Measurements from ENCODE around the gene HMX3.

Gene HMX3

DNA sequence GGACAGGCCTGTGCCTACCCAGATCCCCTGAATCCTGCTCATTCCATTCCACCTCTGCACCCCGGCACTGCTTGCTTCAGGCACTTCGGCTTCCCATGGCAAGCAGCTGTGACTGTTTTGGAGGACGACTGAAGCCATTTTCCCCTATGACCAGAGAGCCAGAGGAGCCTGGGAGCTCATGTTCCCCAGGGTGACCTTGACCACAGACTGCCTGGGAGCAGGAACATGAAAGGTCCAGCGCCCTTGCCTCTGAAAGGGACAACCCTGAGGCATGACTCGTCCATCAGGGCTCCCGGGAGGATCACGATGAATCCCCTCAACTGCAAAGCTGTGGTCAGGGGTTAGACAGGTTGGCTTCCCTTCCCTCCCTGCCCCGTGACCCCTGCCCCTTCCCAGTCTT is 16.7 kb upstream of the HMX3 start:
- ChIA-PET CTCF (no interaction called here), POLR2A (no interaction called here)
- no peaks in the 10 kb centered on the region for H3K4me1 ChIP-seq (ENCODE audit: control extremely low read depth in 1 of 4, control insufficient read depth in 4 of 4, insufficient read depth in 4 of 4, low read length in 3 of 4)
- H3K36me3 ChIP-seq (ENCODE audit: control insufficient read depth in 4 of 4, insufficient read depth in 4 of 4, low read length in 3 of 4), result no peaks in the 10 kb centered on the region
- 88% methylated on average over 8 of the region's 8 CpGs for WGBS (ENCODE audit: insufficient coverage)
- H3K9me3 ChIP-seq (ENCODE audit: control extremely low read depth in 1 of 5, control insufficient read depth in 4 of 5, insufficient read depth in 2 of 5, low read depth in 1 of 5, low read length in 4 of 5), result no peaks in the 10 kb centered on the region
- DNase-seq, result no peak
- H3K4me3 ChIP-seq (ENCODE audit: control insufficient read depth in 1 of 7, extremely low read depth in 1 of 7, insufficient read depth in 4 of 7, low read depth in 2 of 7, low read length in 6 of 7), result no peak overlapping the region
- H3K27ac ChIP-seq (ENCODE audit: insufficient read depth in 1 of 2, low read depth in 1 of 2, low read length in 2 of 2, poor library complexity in 1 of 2, severe bottlenecking in 2 of 2), result no peak overlapping the region
- peaks cover 4 to 66% (median 20%) of the 10 kb centered on the region in 5 experiments for H3K27me3 ChIP-seq (replicated peaks in 2 of 5; ENCODE audit: control insufficient read depth in 4 of 5, insufficient read depth in 5 of 5, low read length in 4 of 5)

DNA sequence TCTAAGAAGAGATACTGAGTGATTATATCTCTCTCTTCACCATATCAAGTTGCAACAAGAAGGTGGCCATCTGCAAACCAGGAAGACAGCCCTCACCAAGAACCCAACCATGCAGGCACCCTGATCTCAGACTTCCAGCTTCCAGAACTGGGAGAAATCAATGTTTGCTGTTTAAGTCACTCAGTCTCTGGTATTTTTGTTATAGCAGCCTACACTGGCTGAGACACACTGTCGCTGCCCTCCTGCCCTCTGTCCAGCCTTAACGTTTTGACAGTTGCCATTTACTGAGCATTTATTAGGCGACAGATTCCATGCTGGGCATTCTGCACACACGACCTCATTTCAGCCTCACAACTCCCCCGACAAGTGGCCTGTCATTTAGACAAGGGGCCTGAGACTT is 9.5 kb upstream of the HMX3 start:
- H3K36me3 ChIP-seq (ENCODE audit: control insufficient read depth in 4 of 4, insufficient read depth in 4 of 4, low read length in 3 of 4), result no peaks in the 10 kb centered on the region
- ChIA-PET POLR2A (no interaction called here), CTCF (no interaction called here)
- no peaks in the 10 kb centered on the region for H3K4me1 ChIP-seq (ENCODE audit: control extremely low read depth in 1 of 4, control insufficient read depth in 4 of 4, insufficient read depth in 4 of 4, low read length in 3 of 4)
- peaks cover 20 to 75% (median 37%) of the 10 kb centered on the region in 5 experiments for H3K27me3 ChIP-seq (replicated peaks in 2 of 5; ENCODE audit: control insufficient read depth in 4 of 5, insufficient read depth in 5 of 5, low read length in 4 of 5)
- no peak for DNase-seq
- H3K4me3 ChIP-seq (ENCODE audit: control insufficient read depth in 1 of 7, extremely low read depth in 1 of 7, insufficient read depth in 4 of 7, low read depth in 2 of 7, low read length in 6 of 7), result no peak overlapping the region
- no peak overlapping the region for H3K27ac ChIP-seq (ENCODE audit: insufficient read depth in 1 of 2, low read depth in 1 of 2, low read length in 2 of 2, poor library complexity in 1 of 2, severe bottlenecking in 2 of 2)
- 100% methylated on average over 3 of the region's 5 CpGs for WGBS (ENCODE audit: insufficient coverage)
- H3K9me3 ChIP-seq (ENCODE audit: control extremely low read depth in 1 of 5, control insufficient read depth in 4 of 5, insufficient read depth in 2 of 5, low read depth in 1 of 5, low read length in 4 of 5), result peaks cover 0 to 8% (median 5%) of the 10 kb centered on the region in 5 experiments

GRCh38 chr10:123129618-123130271 is 6.0 kb upstream of the HMX3 start:
- peak in 1 of 3 donors; percentile 22 for DNase-seq
- Histone ChIP-seq H3K27ac (ENCODE audit: insufficient read depth in 1 of 2, low read depth in 1 of 2, low read length in 2 of 2, poor library complexity in 1 of 2, severe bottlenecking in 2 of 2) (no peak overlapping the region), H3K36me3 (ENCODE audit: control insufficient read depth in 4 of 4, insufficient read depth in 4 of 4, low read length in 3 of 4) (no peaks in the 10 kb centered on the region), H3K9me3 (ENCODE audit: control extremely low read depth in 1 of 5, control insufficient read depth in 4 of 5, insufficient read depth in 2 of 5, low read depth in 1 of 5, low read length in 4 of 5) (peaks cover 0 to 8% (median 5%) of the 10 kb centered on the region in 5 experiments), H3K4me1 (ENCODE audit: control extremely low read depth in 1 of 4, control insufficient read depth in 4 of 4, insufficient read depth in 4 of 4, low read length in 3 of 4) (peaks cover 0 to 15% (median 9%) of the 10 kb centered on the region in 4 experiments), H3K27me3 (replicated peaks in 2 of 5; ENCODE audit: control insufficient read depth in 4 of 5, insufficient read depth in 5 of 5, low read length in 4 of 5) (peaks cover 19 to 93% (median 56%) of the 10 kb centered on the region in 5 experiments), H3K4me3 (ENCODE audit: control insufficient read depth in 1 of 7, extremely low read depth in 1 of 7, insufficient read depth in 4 of 7, low read depth in 2 of 7, low read length in 6 of 7) (no peak overlapping the region)
- WGBS (ENCODE audit: insufficient coverage), result 86% methylated on average over 1 of the region's 4 CpGs
- ChIA-PET CTCF (no interaction called here), POLR2A (no interaction called here)

GRCh38 chr10:123132576-123133477 is 2.9 kb upstream of the HMX3 start:
- H3K36me3 ChIP-seq (ENCODE audit: control insufficient read depth in 4 of 4, insufficient read depth in 4 of 4, low read length in 3 of 4), result no peaks in the 10 kb centered on the region
- peaks cover 0 to 45% (median 28%) of the 10 kb centered on the region in 4 experiments for H3K4me1 ChIP-seq (ENCODE audit: control extremely low read depth in 1 of 4, control insufficient read depth in 4 of 4, insufficient read depth in 4 of 4, low read length in 3 of 4)
- H3K9me3 ChIP-seq (ENCODE audit: control extremely low read depth in 1 of 5, control insufficient read depth in 4 of 5, insufficient read depth in 2 of 5, low read depth in 1 of 5, low read length in 4 of 5), result peaks cover 0 to 8% (median 5%) of the 10 kb centered on the region in 5 experiments
- H3K4me3 ChIP-seq (ENCODE audit: control insufficient read depth in 1 of 7, extremely low read depth in 1 of 7, insufficient read depth in 4 of 7, low read depth in 2 of 7, low read length in 6 of 7), result peak overlapping the region in 4 of 7 experiments; percentile 13 to 71 (median 44)
- DNase-seq, result peak; percentile 86 to 94 (median 91)
- ChIA-PET POLR2A (no interaction called here), CTCF (interaction anchor here (1.0 to 2.7 kb wide), 11 partner anchors 10 to 425 kb away, joined by 3 to 11 read pairs (median 5); partner anchors contain the start of genes BUB3 and HMX2)
- no peak overlapping the region for H3K27ac ChIP-seq (ENCODE audit: insufficient read depth in 1 of 2, low read depth in 1 of 2, low read length in 2 of 2, poor library complexity in 1 of 2, severe bottlenecking in 2 of 2)
- H3K27me3 ChIP-seq (replicated peaks in 2 of 5; ENCODE audit: control insufficient read depth in 4 of 5, insufficient read depth in 5 of 5, low read length in 4 of 5), result peaks cover 13 to 99% (median 64%) of the 10 kb centered on the region in 5 experiments
- WGBS (ENCODE audit: insufficient coverage), result under 1% methylated on average over 39 of the region's 48 CpGs

DNA sequence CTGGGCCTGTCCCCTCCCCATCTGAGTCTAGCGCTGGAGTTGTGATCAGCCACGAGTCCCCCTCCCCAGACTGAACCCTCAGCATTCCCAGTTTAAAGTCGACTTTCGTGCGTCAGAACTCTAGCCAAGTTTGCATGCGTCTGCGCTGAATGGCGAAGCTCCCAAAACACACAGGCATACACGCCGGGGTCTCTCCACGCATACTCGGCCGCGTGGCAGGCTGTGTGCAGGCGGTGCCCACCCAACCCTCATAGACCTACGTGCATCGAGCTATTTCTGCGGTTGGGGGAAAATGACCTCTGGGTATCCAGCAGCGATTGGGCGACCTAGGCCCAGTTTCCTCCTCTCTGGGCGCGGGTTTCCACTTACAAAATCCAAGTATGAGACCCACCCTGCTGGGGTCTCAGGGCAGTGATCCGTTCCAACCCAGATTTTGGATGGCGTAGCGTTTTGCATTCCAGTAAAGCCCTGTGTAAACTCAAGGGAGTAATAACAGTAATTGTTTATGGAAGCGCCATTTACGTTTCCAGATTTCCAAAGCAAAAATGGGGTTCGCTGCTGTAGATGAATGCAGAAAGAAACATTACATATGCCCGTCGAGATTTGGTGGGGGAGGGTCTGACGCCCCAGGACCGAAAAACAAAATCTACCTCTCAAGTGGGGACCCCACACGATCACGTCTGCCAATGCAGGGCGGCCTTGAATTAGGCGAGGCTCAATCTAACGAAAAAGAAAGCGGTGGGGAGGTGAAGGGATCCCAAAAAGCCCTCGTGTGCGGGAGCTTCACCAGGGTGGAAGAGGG is 2.0 kb upstream of the HMX3 start:
- H3K27me3 ChIP-seq (replicated peaks in 2 of 5; ENCODE audit: control insufficient read depth in 4 of 5, insufficient read depth in 5 of 5, low read length in 4 of 5), result peaks cover 21 to 99% (median 56%) of the 10 kb centered on the region in 5 experiments
- no peaks in the 10 kb centered on the region for H3K36me3 ChIP-seq (ENCODE audit: control insufficient read depth in 4 of 4, insufficient read depth in 4 of 4, low read length in 3 of 4)
- peak overlapping the region in 3 of 7 experiments; percentile 32 to 71 (median 57) for H3K4me3 ChIP-seq (ENCODE audit: control insufficient read depth in 1 of 7, extremely low read depth in 1 of 7, insufficient read depth in 4 of 7, low read depth in 2 of 7, low read length in 6 of 7)
- no peak overlapping the region for H3K27ac ChIP-seq (ENCODE audit: insufficient read depth in 1 of 2, low read depth in 1 of 2, low read length in 2 of 2, poor library complexity in 1 of 2, severe bottlenecking in 2 of 2)
- WGBS (ENCODE audit: insufficient coverage), result 9% methylated on average over 34 of the region's 40 CpGs
- POLR2A ChIA-PET, result no interaction called here
- DNase-seq, result no peak
- CTCF ChIA-PET, result interaction anchor here (1.3 to 2.7 kb wide), 10 partner anchors 11 to 424 kb away, joined by 3 to 11 read pairs (median 4); partner anchors contain the start of genes BUB3, HMX2 and PSTK
- H3K9me3 ChIP-seq (ENCODE audit: control extremely low read depth in 1 of 5, control insufficient read depth in 4 of 5, insufficient read depth in 2 of 5, low read depth in 1 of 5, low read length in 4 of 5), result peaks cover 0 to 2% (median 0%) of the 10 kb centered on the region in 5 experiments
- H3K4me1 ChIP-seq (ENCODE audit: control extremely low read depth in 1 of 4, control insufficient read depth in 4 of 4, insufficient read depth in 4 of 4, low read length in 3 of 4), result peaks cover 0 to 45% (median 28%) of the 10 kb centered on the region in 4 experiments

- H3K4me1 ChIP-seq (ENCODE audit: control extremely low read depth in 1 of 4, control insufficient read depth in 4 of 4, insufficient read depth in 4 of 4, low read length in 3 of 4), result peaks cover 0 to 45% (median 28%) of the 10 kb centered on the region in 4 experiments
- no peak overlapping the region for H3K4me3 ChIP-seq (ENCODE audit: control insufficient read depth in 1 of 7, extremely low read depth in 1 of 7, insufficient read depth in 4 of 7, low read depth in 2 of 7, low read length in 6 of 7)
- POLR2A ChIA-PET, result no interaction called here
- H3K36me3 ChIP-seq (ENCODE audit: control insufficient read depth in 4 of 4, insufficient read depth in 4 of 4, low read length in 3 of 4), result no peaks in the 10 kb centered on the region
- H3K9me3 ChIP-seq (ENCODE audit: control extremely low read depth in 1 of 5, control insufficient read depth in 4 of 5, insufficient read depth in 2 of 5, low read depth in 1 of 5, low read length in 4 of 5), result no peaks in the 10 kb centered on the region
- no peak overlapping the region for H3K27ac ChIP-seq (ENCODE audit: insufficient read depth in 1 of 2, low read depth in 1 of 2, low read length in 2 of 2, poor library complexity in 1 of 2, severe bottlenecking in 2 of 2)
- 6% methylated on average over 42 of the region's 42 CpGs for WGBS (ENCODE audit: insufficient coverage)
- CTCF ChIA-PET, result interaction anchor here (1.5 to 2.7 kb wide), 7 partner anchors 11 to 154 kb away, joined by 3 to 11 read pairs (median 4); partner anchors contain the start of genes BUB3, HMX2 and PSTK
- DNase-seq, result peak in 1 of 3 donors; percentile 26
- H3K27me3 ChIP-seq (replicated peaks in 2 of 5; ENCODE audit: control insufficient read depth in 4 of 5, insufficient read depth in 5 of 5, low read length in 4 of 5), result peaks cover 21 to 99% (median 58%) of the 10 kb centered on the region in 5 experiments
Observed at GRCh38 chr10:123134343-123134914, 1.3 kb upstream of the HMX3 start.

Measured in common myeloid progenitor, CD34-positive (primary cell).